ENCODE measurements around the gene TSPAN1. TPM values are rescaled to one million over a fixed set of nuclear protein-coding genes. Genes with fewer than 3 reads are reported as not detected.

Gene TSPAN1
- total and polyA plus RNA-seq, 2 of the 13 experiments (the other 11 are each of a cell fraction or from before 2014, with no cell fraction given), result 1.7 to 2.9 TPM

DNA sequence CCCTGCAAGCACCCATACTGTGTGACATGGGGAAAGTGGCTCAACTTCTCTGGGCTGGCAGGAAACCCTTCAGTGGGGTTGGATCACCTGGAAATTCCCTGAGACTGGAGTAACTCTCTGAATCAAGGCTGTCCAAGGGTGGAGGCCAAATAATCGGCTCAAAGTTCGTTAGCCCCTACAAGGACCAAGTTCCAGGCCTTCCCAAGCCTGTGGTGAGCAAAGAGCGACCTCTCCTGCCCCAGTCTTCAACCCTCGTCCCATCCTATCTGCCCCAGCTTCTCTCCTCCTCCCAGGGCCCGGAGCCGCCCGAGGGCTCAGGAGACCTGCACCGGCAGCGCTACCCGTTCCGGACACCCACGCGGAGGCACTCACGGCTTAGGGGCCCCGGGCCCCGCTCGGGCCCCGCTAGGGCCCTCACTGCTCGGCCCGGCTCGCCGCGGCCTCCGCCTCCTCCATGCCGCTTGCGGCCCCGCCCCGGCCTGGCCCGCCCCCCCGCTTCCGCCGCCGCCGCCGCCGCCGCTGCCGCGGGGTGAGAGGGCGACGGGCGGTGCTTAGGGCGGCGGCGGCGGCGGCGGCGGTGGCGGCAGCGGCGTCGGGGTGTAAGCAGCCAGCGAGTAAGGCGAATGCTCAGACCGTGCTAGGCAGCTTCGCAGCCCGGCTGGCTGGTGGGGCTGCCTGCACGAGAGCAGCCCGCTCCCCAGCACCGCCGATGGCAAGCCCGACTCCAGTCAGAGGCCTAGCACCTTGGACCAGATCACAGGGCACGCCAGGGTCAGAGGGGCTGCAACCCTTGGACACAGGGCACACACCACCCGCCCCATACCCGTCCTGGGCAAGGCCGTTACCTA lies 23.3 kb downstream of the TSPAN1 start, which contains the start of gene POMGNT1 (continued):
- TF ChIP-seq USF2 (IDR thresholded peaks at IDR 0.05; ENCODE audit: low read depth, low read length) (no peak), USF2 (CRISPR knock-in tag; IDR thresholded peaks at IDR 0.05; ENCODE audit: borderline replicate concordance) (no peak), TRIM24 (CRISPR knock-in tag; IDR thresholded peaks at IDR 0.05) (no peak), ZSCAN31 (CRISPR knock-in tag; IDR thresholded peaks at IDR 0.05; ENCODE audit: low read depth) (peak; percentile 68), ZBTB20 (CRISPR knock-in tag; IDR thresholded peaks at IDR 0.05; ENCODE audit: borderline replicate concordance, low read depth) (no peak), SKI (IDR thresholded peaks at IDR 0.05; ENCODE audit: partially characterized antibody) (peak; percentile 47), PHF8 (CRISPR knock-in tag; IDR thresholded peaks at IDR 0.05) (peak; percentile 86), ZBTB4 (CRISPR knock-in tag; IDR thresholded peaks at IDR 0.05; ENCODE audit: borderline replicate concordance) (0 out of 2 replicates have a peak, but pooled peaks have one; percentile 52), ZNF280B (CRISPR knock-in tag; IDR thresholded peaks at IDR 0.05; ENCODE audit: borderline replicate concordance) (0 out of 2 replicates have a peak, but pooled peaks have one; percentile 12), SAP130 (CRISPR knock-in tag; IDR thresholded peaks at IDR 0.05; ENCODE audit: low read depth) (peak; percentile 65; the same call in 1 of the 2 replicates), SNAI1 (CRISPR knock-in tag; IDR thresholded peaks at IDR 0.05; ENCODE audit: borderline replicate concordance) (0 out of 2 replicates have a peak, but pooled peaks have one; percentile 80), CAMTA2 (CRISPR knock-in tag; IDR thresholded peaks at IDR 0.05; ENCODE audit: borderline replicate concordance) (no peak), PHB2 (IDR thresholded peaks at IDR 0.05; ENCODE audit: partially characterized antibody) (no peak), GPN1 (CRISPR knock-in tag; IDR thresholded peaks at IDR 0.05; ENCODE audit: borderline replicate concordance) (no peak)
- TF ChIP-seq, protein P1, sequence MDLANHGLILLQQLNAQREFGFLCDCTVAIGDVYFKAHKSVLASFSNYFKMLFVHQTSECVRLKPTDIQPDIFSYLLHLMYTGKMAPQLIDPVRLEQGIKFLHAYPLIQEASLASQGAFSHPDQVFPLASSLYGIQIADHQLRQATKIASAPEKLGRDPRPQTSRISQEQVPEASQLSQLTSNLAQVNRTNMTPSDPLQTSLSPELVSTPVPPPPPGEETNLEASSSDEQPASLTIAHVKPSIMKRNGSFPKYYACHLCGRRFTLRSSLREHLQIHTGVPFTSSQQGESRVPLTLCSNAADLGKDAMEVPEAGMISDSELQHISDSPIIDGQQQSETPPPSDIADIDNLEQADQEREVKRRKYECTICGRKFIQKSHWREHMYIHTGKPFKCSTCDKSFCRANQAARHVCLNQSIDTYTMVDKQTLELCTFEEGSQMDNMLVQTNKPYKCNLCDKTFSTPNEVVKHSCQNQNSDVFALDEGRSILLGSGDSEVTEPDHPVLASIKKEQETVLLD (CRISPR knock-in tag; IDR thresholded peaks at IDR 0.05; ENCODE audit: low read depth), result no peak
- TF ChIP-seq, protein P2, sequence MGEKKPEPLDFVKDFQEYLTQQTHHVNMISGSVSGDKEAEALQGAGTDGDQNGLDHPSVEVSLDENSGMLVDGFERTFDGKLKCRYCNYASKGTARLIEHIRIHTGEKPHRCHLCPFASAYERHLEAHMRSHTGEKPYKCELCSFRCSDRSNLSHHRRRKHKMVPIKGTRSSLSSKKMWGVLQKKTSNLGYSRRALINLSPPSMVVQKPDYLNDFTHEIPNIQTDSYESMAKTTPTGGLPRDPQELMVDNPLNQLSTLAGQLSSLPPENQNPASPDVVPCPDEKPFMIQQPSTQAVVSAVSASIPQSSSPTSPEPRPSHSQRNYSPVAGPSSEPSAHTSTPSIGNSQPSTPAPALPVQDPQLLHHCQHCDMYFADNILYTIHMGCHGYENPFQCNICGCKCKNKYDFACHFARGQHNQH (CRISPR knock-in tag; IDR thresholded peaks at IDR 0.05), result peak; percentile 20; the same call in 1 of the 2 replicates

All from HepG2 (cell line).